RWPE2 (cell line): Measurements from ENCODE around the gene CEBPA.
"Not testable (repeated sequence)": the region's sequence is repeated elsewhere in the genome, so short reads cannot be mapped to it uniquely, and the experiment has no call there.

ENCODE experiments used
- ATAC-seq: fragments of 200-7000 bp; cut with Tn5 transposase; 3 replicates; pipeline ENCODE4 v1.9.1; 2021; ENCODE audit warnings: low read depth
- DNase-seq: peaks from one replicate; pipeline ENCODE4 v3.0.0-alpha.2; 2020; ENCODE audit warnings: low spot score
- H3K27ac ChIP-seq: fragments of 450-650 bp; 2 replicates; pipeline ENCODE4 v1.5.1; 2017; ENCODE audit warnings: mild to moderate bottlenecking; ENCODE audit not compliant: poor library complexity, severe bottlenecking
- H3K27me3 ChIP-seq: fragments of 250-450 bp; sonication (Bioruptor Pico); 2 replicates; pipeline ENCODE4 v1.5.1; 2021; ENCODE audit warnings: mild to moderate bottlenecking, moderate library complexity; ENCODE audit not compliant: insufficient read depth, poor library complexity, severe bottlenecking
- H3K36me3 ChIP-seq: fragments of 250-450 bp; sonication (Bioruptor Pico); 2 replicates; pipeline ENCODE4 v1.5.1; 2020; ENCODE audit warnings: low read depth, mild to moderate bottlenecking, moderate library complexity
- H3K4me1 ChIP-seq: fragments of 250-450 bp; sonication (Bioruptor Pico); 2 replicates; pipeline ENCODE4 v1.5.1; 2021; ENCODE audit warnings: mild to moderate bottlenecking, moderate library complexity; ENCODE audit not compliant: insufficient read depth, poor library complexity, severe bottlenecking
- H3K4me3 ChIP-seq: fragments of 250-450 bp; sonication (Bioruptor Pico); 2 replicates; pipeline ENCODE4 v1.5.1; 2021; ENCODE audit warnings: mild to moderate bottlenecking, moderate library complexity; ENCODE audit not compliant: severe bottlenecking
- H3K9me3 ChIP-seq: fragments of 250-450 bp; sonication (Bioruptor Pico); 2 replicates; pipeline ENCODE4 v1.5.1; 2021; ENCODE audit warnings: mild to moderate bottlenecking, moderate library complexity; ENCODE audit not compliant: severe bottlenecking
- CTCF ChIP-seq: fragments of 450-650 bp; IDR thresholded peaks from one replicate; pipeline ENCODE4 v1.5.1; 2017; ENCODE audit warnings: mild to moderate bottlenecking, moderate library complexity; ENCODE audit not compliant: poor library complexity, severe bottlenecking

The CEBPA gene

GRCh38 chr19:33298146-33298911 lies 4.0 kb downstream of the CEBPA start:
- Histone ChIP-seq H3K27ac (peak overlapping the region; percentile 8), H3K27me3 (peaks cover 18% of the 10 kb centered on the region), H3K9me3 (no peaks in the 10 kb centered on the region), H3K36me3 (no peaks in the 10 kb centered on the region), H3K4me1 (peaks cover 30% of the 10 kb centered on the region), H3K4me3 (no peak overlapping the region)
- TF ChIP-seq CTCF = no peak
- DNase-seq (peak; percentile 84), ATAC-seq (peak; percentile 64)

- H3K4me1 ChIP-seq = peaks cover 38% of the 10 kb centered on the region
- H3K27ac ChIP-seq = peak overlapping the region; percentile 8
Measured at GRCh38 chr19:33297401-33298145, 4.8 kb downstream of the CEBPA start.

GRCh38 chr19:33296488-33296971 lies 5.8 kb downstream of the CEBPA start:
- no peaks in the 10 kb centered on the region for H3K36me3 ChIP-seq
- no peak overlapping the region for H3K4me3 ChIP-seq
- no peak for TF ChIP-seq CTCF
- DNase-seq (peak; percentile 25), ATAC-seq (no peak)
- H3K27me3 ChIP-seq = peaks cover 18% of the 10 kb centered on the region
- H3K9me3 ChIP-seq = no peaks in the 10 kb centered on the region
- no peak overlapping the region for H3K27ac ChIP-seq
- H3K4me1 ChIP-seq = peaks cover 45% of the 10 kb centered on the region

More at GRCh38 chr19:33297401-33298145, 4.8 kb downstream of the CEBPA start:
- DNase-seq (peak; percentile 38), ATAC-seq (no peak)
- Histone ChIP-seq H3K27me3 (peaks cover 18% of the 10 kb centered on the region), H3K36me3 (no peaks in the 10 kb centered on the region), H3K9me3 (no peaks in the 10 kb centered on the region), H3K4me3 (no peak overlapping the region)
- TF ChIP-seq CTCF = no peak

- H3K9me3 ChIP-seq = no peaks in the 10 kb centered on the region
- H3K27ac ChIP-seq = no peak overlapping the region
- no peak for TF ChIP-seq CTCF
- DNase-seq (peak; percentile 19), ATAC-seq (no peak)
- H3K4me3 ChIP-seq = no peak overlapping the region
- H3K4me1 ChIP-seq = peaks cover 51% of the 10 kb centered on the region
- H3K36me3 ChIP-seq = no peaks in the 10 kb centered on the region
- peaks cover 13% of the 10 kb centered on the region for H3K27me3 ChIP-seq
Measured at GRCh38 chr19:33295621-33296487, 6.5 kb downstream of the CEBPA start.

GRCh38 chr19:33295046-33295445 lies 7.3 kb downstream of the CEBPA start:
- not testable (repeated sequence) for H3K27ac ChIP-seq, ATAC-seq, H3K4me3 ChIP-seq, H3K9me3 ChIP-seq, H3K27me3 ChIP-seq, H3K36me3 ChIP-seq
- peaks cover 52% of the 10 kb centered on the region for H3K4me1 ChIP-seq
- DNase-seq = peak; percentile 42
